Stimulated activated CD4-positive, alpha-beta T cell treated with anti-CD3 and anti-CD28 coated beads, Interleukin-4, amount 100 ng/mL, for 4 hours (primary cell): ENCODE data around the gene C8A.

Source experiments
- DNase-seq, 2 experiments: peaks; one replicate each; pipeline ENCODE4 v3.0.0-alpha.2; 2020

Gene C8A

DNA sequence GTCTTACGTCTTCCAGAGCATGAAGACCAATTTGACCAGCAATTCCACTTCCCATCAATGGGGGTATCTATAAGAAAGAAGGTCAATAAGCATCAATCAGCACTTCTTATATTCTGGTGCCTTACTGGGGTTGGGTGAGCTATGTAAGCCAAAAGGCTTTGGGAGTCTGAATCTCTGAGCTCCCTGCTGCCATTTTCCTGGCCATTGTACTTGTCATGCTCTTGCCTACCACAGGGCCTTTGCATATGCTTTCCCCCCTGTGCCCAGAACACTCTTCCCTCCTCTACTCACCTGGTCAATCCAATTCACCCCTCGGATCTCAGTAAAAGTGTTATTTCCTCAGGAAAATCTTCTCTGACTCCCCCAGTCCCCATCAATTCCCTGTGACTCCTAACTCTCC lies 74.9 kb downstream of the C8A start:
- DNase-seq: no peak

- DNase-seq: no peak
Measured at GRCh38 chr1:56931211-56931610, 76.6 kb downstream of the C8A start.

- DNase-seq: no peak
Measured at GRCh38 chr1:56931686-56932085, 77.1 kb downstream of the C8A start.

GRCh38 chr1:56933161-56933560 lies 78.6 kb downstream of the C8A start:
- DNase-seq: no peak

DNA sequence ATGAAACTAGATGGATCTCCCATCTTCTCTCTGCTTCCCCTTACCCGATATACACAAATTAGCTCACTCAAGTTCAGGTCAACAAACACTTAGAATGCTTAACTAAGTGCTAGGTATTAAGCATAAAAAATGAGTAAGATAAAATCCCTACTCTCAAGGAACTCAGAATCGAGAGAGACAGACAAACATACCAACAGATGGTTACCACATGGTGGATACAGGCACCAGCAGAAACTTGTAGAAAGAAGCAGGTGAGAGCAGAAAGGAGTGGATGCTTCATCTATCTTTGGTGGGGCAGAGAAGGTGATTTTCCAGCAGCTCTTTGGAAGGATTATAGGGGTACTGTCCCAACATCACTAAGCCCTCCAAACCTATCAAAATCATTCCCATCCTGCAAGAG lies 79.0 kb downstream of the C8A start:
- DNase-seq: no peak

- DNase-seq: no peak
Measured at GRCh38 chr1:56934430-56935060, 79.9 kb downstream of the C8A start.

DNA sequence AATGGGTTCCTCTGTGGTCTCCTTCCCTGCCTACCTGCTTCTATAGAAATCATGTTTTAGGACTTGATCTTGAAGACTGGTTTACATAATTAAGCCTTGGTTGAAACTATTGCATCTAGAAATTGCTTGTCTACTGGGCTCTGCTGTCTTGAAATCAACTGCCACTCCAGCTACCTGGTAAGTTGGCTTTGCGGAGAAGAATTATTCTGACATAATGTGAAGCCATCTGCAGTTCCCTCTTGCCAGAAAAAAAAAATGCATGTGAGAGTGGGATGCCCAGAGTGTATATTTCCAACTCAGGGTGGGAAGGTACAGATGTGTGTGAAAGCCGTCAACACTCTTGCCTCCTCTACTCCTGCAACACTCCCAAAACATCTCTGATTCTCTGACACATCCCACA lies 84.0 kb downstream of the C8A start:
- no peak for DNase-seq

- no peak for DNase-seq
Measured at GRCh38 chr1:56939209-56939608, 84.6 kb downstream of the C8A start.

GRCh38 chr1:56940039-56940438 lies 85.4 kb downstream of the C8A start:
- no peak for DNase-seq

DNA sequence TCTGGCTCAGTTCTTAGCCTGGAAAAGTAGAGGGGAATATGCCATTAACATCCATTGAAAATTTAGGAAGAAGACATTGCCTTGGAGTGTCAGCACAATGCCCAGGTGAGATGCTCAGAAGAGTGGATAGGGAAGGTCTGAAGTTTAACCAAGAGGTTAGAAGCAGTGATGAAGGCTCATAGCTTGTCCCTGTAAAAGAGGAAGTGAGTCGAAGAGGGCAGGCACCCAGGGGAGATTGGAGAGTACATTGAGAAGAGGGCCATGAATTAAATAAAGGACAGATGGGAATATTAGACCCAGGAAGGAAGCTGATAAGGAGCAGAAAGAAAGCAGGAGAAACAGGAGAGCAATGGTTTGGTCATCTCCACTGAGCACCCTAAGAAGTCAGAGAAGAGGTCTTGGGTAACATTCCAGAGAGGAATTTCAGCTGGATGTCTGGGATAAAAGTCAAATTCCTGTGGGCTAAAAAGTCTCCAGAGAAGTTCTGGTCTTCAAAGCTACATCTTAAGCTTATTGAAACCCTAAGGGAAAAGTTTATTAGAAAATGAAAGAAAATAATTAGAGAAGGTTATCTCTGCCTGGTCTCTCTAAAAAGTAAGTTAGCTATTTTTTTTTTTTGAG lies 93.9 kb downstream of the C8A start:
- DNase-seq: no peak

DNA sequence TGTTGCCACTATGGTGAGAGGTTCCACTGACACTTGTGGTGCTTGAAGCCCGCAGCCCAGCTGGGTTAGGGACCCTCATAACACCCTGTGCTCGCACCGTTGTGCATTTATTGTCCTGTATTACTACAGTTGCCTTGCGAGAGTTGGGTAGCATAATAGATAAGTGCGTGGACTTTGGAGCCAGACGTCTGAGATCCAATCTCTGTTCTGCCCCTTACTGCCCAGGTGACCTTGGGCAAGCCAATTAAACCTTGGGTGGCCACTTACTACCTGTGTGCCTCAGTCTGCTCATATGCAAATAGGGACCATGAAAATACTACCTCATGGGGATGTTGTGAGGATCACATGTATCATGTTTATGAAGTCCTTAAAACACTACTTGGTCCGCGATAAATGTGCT lies 97.9 kb downstream of the C8A start:
- DNase-seq: no peak

DNA sequence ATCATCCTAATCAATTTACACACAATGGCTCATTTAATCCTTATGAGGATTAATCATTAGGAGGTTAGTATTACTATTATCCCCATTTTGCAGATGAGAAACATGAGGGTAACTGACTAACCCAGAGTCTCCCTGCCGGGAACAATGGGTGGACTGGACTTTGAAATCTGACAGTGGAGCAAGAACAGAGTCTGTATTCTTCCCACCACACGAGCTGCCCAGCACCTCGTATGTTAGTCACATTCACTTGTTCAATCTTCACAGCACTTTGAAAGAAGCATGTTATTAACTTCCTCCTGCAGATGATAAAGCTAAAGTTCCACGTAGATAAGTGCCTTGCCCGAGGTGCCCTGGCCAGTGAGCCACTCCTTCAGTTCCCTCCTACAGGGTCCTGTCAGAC lies 98.8 kb downstream of the C8A start:
- no peak for DNase-seq

GRCh38 chr1:56954664-56955063 lies 100.1 kb downstream of the C8A start:
- no peak for DNase-seq

GRCh38 chr1:56957931-56958330 lies 103.3 kb downstream of the C8A start:
- DNase-seq: no peak

DNA sequence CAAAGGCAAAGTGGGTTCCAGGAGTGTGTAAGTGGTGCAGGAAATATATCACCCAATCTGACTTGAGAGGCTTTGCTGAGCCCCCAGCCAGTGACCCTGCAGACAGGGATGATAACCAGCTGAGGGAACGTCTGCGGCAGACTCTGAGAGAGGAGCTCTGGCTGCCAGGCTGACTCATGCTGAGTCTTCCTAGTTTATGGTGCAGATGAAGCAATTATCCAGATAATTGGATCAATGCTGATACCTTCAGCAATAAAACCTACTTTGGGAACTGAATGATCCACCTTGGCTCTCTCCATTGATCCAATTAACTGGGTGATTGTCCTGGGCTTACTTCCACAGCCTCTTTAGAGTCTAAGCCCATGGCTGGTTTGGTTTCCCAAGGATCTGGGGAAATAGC lies 103.9 kb downstream of the C8A start:
- no peak for DNase-seq

DNA sequence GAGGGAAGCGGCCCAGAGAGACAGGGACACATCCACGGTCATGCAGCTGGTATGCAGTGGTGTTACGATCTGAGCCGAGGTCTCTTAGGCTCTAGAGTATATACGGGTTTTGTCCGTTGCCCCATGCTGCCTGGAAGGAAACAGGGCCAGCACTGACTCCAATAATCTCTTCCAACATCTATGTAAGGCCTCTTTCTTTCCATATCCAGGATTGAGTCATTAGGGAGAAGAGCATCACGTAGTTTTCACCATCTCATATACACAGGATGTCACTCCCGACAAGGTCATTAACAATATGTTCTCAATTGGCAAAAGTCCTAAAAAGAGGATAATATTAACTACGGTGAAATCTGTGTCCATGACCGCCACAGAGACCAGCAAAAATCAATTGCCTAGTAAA lies 106.8 kb downstream of the C8A start:
- DNase-seq: no peak

DNA sequence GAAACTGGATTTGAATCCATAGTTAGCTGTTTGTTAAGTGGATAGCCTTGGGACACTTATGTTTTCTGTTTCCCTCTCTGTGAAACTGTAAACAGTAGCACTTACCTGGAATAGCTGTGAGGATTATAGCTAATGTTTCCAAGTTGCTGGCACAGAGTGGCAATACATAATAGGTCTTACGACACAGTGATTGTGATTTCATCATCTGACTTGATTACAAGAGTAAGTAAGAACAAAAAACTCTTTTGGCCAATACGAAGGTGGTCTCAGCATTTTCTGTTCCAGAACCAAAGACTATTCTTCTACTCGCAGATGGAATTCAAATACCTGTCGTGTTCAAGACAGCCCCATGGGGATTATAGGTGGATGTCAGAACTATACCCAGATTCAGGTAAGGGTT lies 109.1 kb downstream of the C8A start:
- no peak for DNase-seq

- DNase-seq: no peak
Measured at GRCh38 chr1:56964349-56965017, 109.9 kb downstream of the C8A start.

GRCh38 chr1:56965191-56965590 lies 110.6 kb downstream of the C8A start:
- no peak for DNase-seq

GRCh38 chr1:56965916-56966697 lies 111.5 kb downstream of the C8A start, which contains the start of gene C8B:
Gene C8B (minus strand): TSS chr1:56966015. CDS start chr1:56965948, 67 bp downstream.
- DNase-seq: no peak

DNA sequence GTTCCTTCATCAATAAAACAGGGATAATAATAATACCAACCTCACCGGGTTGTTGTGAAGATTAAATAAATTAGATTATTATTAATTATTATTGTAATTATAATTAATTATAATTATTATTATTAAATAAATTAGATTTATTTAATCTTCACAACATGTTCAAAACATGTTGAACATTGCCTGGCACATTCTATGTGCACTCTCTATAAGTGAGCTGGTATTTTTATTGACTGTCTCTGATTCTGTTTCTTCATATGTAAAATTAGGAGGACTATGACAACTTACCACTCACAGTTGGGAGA lies 112.1 kb downstream of the C8A start:
- DNase-seq: no peak

- no peak for DNase-seq
Measured at GRCh38 chr1:56967355-56967754, 112.8 kb downstream of the C8A start.
